ENCODE data around the gene GFRAL.

- TF ChIP-seq CTCF (IDR thresholded peaks at IDR 0.05) (no peak), POLR2A (IDR thresholded peaks at IDR 0.05) (no peak), EP300 (IDR thresholded peaks at IDR 0.05) (no peak)
These were observed 122.7 kb downstream of the GFRAL start for GRCh38 chr6:55450005-55450404.
